Ishikawa (cell line): Measurements from ENCODE around the gene PPP2R5B.

Experiments used
- CEBPB ChIP-seq: IDR thresholded peaks from 2 replicates; pipeline ENCODE4 v1.6.1; 2012
- CREB1 ChIP-seq: IDR thresholded peaks from 2 replicates; pipeline ENCODE4 v1.6.1; 2012; ENCODE audit warnings: low read depth
- EP300 ChIP-seq: IDR thresholded peaks from 2 replicates; pipeline ENCODE4 v1.6.1; 2012; ENCODE audit warnings: borderline replicate concordance
- RAD21 ChIP-seq: IDR thresholded peaks from 2 replicates; pipeline ENCODE4 v1.6.1; 2012; ENCODE audit warnings: low read depth
- TAF1 ChIP-seq: IDR thresholded peaks from 2 replicates; pipeline ENCODE4 v1.6.1; 2012; ENCODE audit warnings: low read depth, mild to moderate bottlenecking
- TCF12 ChIP-seq: IDR thresholded peaks from 2 replicates; pipeline ENCODE4 v1.6.1; 2012; ENCODE audit warnings: low read depth
- YY1 ChIP-seq: IDR thresholded peaks from 2 replicates; pipeline ENCODE4 v1.6.1; 2012; ENCODE audit warnings: low read depth
- ZBTB7A ChIP-seq: IDR thresholded peaks from 2 replicates; pipeline ENCODE4 v1.6.1; 2012; ENCODE audit warnings: low read depth
- TF ChIP-seq, protein P1 (sequence below): IDR thresholded peaks from 2 replicates; pipeline ENCODE4 v1.6.1; 2012
- TF ChIP-seq, protein P2 (sequence below): IDR thresholded peaks from 2 replicates; pipeline ENCODE4 v1.6.1; 2012; ENCODE audit warnings: low read depth, mild to moderate bottlenecking

DNA sequence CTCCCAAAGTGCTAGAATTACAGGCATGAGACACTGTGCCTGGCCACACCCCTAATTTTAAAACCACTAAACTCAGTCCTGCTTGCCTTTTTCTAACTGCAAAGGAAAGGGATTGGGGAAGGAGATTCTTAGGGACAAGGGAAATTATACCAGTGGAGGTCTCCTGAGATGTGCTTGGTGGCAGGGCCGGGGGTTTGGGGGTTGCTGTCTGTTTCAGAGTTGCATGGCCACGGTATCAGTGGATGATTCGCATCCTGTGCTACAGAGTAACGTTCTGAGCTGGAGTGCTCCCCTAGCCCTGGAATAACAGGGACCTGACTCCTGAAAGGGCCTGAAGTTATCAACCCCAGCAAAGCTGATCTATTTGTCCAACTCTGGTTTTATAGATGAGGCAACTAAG lies 12.1 kb downstream of the PPP2R5B start:
- no peak for TF ChIP-seq TCF12
- TF ChIP-seq RAD21, result no peak
- no peak for TF ChIP-seq EP300
- TF ChIP-seq, protein P1, sequence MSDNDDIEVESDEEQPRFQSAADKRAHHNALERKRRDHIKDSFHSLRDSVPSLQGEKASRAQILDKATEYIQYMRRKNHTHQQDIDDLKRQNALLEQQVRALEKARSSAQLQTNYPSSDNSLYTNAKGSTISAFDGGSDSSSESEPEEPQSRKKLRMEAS, result no peak
- TF ChIP-seq, protein P2, sequence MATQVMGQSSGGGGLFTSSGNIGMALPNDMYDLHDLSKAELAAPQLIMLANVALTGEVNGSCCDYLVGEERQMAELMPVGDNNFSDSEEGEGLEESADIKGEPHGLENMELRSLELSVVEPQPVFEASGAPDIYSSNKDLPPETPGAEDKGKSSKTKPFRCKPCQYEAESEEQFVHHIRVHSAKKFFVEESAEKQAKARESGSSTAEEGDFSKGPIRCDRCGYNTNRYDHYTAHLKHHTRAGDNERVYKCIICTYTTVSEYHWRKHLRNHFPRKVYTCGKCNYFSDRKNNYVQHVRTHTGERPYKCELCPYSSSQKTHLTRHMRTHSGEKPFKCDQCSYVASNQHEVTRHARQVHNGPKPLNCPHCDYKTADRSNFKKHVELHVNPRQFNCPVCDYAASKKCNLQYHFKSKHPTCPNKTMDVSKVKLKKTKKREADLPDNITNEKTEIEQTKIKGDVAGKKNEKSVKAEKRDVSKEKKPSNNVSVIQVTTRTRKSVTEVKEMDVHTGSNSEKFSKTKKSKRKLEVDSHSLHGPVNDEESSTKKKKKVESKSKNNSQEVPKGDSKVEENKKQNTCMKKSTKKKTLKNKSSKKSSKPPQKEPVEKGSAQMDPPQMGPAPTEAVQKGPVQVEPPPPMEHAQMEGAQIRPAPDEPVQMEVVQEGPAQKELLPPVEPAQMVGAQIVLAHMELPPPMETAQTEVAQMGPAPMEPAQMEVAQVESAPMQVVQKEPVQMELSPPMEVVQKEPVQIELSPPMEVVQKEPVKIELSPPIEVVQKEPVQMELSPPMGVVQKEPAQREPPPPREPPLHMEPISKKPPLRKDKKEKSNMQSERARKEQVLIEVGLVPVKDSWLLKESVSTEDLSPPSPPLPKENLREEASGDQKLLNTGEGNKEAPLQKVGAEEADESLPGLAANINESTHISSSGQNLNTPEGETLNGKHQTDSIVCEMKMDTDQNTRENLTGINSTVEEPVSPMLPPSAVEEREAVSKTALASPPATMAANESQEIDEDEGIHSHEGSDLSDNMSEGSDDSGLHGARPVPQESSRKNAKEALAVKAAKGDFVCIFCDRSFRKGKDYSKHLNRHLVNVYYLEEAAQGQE, result no peak
- TF ChIP-seq CEBPB, result no peak
- TF ChIP-seq TAF1, result no peak
- no peak for TF ChIP-seq ZBTB7A
- TF ChIP-seq YY1, result no peak
- no peak for TF ChIP-seq CREB1
